GM19372 (cell line): ENCODE results near the gene NUMB.

ENCODE experiments used
- ATAC-seq: cut with Tn5 transposase; IDR thresholded peaks from one replicate; pipeline ENCODE4 v1.9.1; 2021; ENCODE audit warnings: mild to moderate bottlenecking, low read depth, moderate library complexity; ENCODE audit not compliant: unreplicated experiment

NUMB gene

DNA sequence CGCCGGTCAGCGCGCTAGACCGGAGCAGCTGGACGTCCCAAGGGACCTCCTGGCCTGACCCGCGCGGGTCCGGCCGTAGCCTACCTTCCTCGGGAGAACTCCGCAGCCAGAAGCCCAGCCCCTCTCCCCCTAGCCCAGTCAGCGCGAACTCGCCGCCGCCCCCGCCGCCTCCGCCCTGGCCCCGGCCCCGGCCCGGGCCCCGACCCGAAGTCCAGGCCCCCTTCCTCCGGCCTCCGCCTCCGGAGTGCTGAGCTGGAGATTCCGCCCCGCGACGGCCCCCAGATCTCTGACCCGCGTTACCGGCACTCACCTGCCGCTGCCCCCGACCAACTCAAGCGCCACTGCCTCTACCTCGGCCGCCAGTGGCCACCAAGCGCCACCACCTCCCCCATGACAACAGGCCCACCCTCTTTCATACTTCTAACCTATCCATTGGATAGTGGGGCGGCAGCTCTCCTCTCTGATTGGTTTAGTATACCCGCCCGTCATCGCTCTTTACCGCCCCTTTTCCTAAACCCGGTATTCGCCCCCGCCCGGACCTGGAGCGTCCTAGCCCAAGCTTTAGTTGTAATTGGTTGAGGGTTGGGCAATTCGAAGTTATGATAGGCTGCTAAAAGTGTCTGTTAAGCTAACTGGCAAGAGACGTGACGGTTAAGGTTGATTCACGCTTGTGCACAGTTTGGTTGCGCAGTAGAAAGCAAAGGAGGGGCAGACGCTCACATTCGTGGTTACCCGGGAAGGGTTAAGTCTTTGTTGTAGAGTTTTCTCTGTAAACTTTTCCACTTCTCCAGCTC is at the start of gene NUMB:
Gene NUMB, minus strand, starts transcription at position 364 of the 794 bp plus-strand sequence. CDS start 102,795 bp downstream, outside the sequence.
- peak; percentile 90 for ATAC-seq

DNA sequence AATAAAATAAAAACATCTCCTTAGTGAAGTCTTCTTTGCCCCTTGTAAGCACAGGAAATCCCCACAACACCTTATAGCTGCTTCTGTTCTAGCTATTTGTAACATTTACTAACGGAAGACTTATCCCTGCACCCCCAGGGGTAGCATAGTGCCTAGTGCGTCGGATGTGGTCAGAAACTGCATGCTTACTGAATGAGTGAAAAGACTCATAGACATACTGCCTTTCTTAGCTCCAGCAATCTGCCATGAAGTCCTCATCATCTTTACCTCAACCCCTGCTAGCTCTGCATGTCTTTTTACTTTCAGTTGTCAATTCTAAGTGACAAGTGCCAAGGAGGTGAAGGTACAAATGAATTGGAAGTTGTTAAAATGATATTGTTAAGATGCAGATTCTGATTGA is 45.3 kb upstream of the NUMB start:
- no peak for ATAC-seq

DNA sequence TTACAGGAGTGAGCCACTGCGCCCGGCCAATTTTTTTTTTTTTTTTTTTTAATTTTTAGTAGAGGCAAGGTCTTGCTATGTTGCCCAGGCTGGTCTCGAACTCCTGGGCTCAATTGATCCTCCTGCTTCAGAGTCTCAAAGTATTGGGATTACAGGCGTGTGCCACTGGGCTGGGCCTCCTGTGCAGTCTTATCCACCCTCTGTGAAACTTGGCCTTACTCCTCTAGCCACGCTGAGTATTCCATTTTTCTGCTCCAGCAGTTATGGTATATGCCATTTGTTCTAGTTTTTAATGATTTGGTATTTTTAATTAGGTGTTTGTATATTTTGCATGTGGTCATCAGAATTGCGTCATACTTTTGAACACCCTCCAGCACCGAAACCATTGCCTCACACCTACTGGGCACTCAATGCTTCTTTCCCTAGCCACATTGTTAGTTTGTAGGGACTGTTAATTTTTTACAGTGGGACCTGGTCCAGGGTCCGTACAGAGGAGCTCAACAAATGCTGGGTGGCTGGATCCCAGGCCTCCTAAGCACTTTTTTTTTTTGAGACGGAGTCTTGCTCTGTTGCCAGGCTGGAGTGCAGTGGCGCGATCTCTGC is 43.8 kb upstream of the NUMB start:
- ATAC-seq, result no peak

DNA sequence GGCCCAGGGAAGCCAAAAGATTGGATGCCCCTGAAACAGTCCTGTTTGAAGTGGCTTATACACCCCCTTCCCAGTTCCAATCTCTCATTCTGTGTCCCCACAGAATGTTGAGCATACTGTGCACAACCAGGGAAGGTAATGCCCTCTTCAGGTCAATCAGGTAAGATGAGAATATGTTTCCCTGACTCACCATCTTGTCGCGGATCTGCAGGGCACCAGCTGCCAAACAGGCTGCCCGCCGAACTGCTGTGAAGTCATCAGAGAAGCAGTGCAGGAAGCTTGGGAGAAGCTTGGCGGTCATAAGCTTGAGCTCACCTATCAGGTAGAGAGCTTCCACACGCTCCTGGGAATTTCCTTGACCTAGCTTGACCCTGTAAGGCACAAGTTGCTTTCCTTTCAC is 42.0 kb upstream of the NUMB start:
- no peak for ATAC-seq

DNA sequence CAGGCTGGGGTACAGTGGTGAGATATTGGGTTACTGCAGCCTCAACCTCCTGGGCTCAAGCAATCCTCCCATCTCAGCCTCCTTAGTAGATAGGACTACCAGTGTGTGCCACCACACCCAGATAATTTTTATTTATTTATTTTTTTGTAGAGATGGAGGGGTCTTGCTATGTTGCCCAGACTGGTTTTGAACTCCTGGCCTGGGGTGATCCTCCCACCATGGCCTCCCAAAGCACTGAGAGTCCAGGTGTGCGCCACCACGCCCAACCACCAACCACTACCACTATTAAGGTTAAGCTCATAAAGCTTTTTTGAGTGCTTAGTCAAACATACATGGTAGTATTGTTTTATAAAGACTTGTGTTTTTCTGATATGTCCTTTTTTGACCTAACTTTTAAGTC is 36.2 kb upstream of the NUMB start:
- no peak for ATAC-seq

DNA sequence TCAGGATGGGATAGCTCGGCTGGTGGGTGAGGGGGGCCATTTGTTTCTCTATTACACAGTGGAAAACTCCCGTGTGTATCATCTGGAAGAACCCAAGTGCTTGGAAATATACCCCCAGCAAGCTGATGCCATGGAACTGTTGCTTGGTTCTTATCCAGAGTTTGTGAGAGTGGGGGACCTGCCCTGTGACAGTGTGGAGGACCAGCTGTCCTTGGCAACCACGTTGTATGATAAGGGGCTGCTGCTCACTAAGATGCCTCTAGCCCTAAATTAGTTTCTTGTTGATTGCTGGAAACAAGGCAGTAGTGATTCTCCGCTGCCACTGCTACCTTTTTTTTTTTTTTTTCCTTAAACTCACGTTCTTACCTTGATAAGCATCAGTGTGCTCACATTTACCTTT is 34.3 kb upstream of the NUMB start:
- ATAC-seq, result no peak

DNA sequence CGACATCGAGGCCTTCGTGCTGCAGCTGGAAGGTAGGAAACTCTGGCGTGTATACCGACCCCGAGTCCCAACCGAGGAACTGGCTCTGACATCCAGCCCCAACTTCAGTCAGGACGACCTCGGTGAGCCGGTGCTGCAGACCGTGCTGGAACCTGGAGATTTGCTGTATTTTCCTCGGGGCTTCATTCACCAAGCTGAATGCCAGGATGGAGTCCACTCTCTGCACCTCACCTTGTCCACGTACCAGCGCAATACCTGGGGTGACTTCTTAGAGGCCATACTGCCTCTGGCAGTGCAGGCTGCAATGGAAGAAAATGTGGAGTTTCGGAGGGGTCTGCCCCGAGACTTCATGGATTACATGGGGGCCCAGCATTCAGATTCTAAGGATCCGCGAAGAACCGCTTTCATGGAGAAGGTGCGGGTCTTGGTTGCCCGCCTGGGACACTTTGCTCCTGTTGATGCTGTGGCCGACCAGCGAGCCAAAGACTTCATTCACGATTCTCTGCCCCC is 33.8 kb upstream of the NUMB start:
- ATAC-seq, result no peak

DNA sequence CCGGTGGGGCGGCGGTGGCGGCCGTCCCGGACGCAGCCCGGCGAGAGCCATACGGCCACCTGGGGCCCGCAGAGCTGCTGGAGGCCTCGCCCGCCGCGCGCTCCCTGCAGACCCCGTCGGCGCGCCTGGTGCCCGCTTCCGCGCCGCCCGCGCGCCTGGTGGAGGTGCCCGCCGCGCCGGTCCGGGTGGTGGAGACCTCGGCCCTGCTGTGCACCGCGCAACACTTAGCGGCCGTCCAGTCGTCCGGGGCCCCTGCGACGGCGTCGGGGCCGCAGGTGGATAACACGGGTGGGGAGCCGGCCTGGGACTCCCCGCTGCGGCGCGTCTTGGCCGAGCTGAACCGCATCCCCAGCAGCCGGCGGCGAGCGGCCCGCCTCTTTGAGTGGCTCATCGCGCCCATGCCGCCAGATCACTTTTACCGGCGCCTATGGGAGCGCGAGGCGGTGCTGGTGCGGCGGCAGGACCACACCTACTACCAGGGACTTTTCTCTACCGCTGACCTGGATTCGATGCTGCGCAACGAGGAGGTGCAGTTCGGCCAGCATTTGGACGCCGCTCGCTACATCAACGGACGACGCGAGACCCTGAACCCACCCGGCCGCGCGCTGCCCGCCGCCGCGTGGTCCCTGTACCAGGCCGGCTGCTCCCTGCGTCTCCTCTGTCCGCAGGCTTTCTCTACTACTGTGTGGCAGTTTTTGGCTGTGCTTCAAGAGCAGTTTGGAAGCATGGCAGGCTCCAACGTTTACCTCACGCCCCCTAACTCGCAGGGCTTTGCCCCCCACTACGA is 33.1 kb upstream of the NUMB start:
- peak; percentile 59 for ATAC-seq

DNA sequence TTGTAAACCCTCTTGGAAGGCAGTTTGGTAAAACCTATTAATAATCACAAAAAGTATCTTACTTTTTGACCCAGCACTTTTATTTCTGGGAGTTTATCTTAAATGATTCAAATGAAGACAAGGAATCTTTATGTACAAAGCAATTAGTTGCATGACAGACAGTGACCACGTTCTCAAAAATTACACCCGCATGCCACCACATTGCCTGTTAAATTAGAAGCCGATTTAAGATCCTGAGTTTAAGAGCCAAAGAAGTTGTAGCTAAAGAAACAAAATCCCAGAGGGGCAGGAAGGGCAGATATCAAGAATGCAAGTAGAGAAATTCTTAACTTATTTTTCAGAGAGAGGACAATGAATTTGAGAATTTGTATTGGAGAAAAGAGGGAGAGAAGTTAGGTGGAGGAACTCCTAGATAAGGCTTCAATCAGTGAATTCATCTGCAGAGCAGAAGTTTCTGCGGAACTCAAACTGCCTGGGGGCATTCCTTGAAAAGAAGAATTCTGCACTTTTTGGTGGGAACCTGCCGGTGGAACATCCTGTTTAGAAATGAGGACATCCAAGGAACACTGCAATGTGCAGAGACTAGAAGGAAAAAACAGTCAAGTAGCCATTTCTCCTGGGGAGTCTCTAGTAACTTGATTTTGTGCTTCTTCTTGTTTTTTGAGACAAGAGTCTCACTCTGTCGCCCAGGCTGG is 31.3 kb upstream of the NUMB start:
- no peak for ATAC-seq

DNA sequence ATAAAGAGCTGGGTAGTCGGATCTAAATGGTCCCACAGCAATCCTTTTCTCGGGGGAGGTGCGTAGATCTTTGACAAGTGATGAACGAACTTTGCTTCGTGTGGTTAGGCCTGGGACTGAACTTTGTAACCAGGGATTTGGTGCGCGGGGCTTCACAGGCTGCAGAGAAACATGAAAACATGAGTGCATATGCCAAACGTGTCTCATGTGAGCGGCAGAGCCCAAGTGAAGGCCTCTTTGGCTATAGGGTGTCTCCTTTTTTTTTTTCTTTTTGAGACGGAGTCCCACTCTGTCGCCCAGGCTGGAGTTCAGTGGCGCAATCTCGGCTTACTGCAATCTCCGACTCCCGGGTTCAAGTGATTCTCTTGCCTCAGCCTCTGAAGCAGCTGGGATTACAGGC is 20.3 kb upstream of the NUMB start:
- ATAC-seq, result no peak

DNA sequence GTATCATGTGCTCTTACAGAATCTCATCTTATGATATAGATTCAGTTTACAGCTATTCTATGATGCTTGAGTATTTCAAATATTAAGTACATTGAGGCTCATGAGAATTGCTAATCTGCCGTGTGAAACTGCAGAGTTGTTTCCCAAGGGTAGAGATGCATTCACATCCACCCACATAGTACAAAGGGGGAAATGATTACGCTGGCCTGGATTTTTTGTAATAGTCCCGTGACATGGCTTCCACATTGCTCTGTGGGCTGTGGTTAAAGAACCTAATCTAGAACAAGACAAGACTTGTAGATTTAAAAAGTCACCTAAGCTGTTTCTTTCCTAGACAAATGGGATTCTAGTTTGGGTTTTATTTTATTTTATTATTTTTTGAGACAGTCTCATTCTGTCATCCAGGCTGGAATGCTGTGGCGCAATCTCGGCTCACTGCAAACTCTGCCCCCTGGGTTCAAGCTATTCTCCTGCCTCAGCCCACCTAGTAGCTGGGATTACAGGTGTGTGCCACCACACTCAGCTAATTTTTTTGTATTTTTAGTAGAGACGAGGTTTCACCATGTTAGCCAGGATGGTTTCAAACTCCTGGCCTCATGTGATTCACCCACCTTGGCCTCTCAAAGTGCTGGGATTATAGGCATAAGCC is 19.4 kb upstream of the NUMB start:
- no peak for ATAC-seq

DNA sequence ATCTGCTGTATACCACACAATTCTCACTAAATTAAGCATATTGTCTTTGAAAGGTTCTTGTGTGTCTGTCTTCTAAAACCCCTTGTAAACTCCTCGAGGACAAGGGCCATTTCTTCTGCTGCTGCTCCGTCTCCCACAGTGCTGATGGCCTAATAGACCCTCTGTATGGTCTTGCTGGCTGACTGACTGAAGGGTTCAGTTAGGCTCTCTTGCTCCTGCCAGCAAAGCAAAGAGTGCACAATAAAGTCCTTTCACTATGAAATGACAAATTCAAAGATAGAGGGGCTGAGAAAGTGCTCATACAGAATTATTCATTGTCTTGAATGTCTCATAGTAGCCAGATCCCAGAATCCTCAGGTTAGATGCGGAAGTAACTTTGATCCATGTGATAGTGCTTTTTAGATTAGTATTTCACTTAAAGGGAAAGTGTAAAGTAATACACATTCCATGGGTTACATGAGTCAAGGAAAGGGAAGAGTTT is 18.1 kb upstream of the NUMB start:
- ATAC-seq, result no peak

DNA sequence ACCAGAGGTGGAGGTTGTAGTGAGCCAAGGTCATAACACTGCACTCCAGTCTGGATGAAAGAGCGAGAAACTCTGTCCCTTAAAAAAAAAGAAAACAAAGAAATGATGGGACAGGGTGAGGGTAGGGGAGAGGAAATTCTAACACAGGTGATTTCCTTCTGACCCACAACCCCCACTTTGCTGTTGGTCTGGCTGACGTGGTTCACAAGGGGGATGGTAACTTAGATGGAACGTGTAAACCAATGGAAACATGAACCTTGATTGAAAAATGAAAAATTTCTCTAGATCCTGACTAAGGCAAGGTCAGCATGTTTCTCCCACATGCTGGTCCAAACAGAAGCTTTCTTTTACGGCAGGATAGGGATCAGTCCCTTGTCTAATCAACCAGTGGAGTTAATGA is 16.6 kb upstream of the NUMB start:
- ATAC-seq, result no peak

DNA sequence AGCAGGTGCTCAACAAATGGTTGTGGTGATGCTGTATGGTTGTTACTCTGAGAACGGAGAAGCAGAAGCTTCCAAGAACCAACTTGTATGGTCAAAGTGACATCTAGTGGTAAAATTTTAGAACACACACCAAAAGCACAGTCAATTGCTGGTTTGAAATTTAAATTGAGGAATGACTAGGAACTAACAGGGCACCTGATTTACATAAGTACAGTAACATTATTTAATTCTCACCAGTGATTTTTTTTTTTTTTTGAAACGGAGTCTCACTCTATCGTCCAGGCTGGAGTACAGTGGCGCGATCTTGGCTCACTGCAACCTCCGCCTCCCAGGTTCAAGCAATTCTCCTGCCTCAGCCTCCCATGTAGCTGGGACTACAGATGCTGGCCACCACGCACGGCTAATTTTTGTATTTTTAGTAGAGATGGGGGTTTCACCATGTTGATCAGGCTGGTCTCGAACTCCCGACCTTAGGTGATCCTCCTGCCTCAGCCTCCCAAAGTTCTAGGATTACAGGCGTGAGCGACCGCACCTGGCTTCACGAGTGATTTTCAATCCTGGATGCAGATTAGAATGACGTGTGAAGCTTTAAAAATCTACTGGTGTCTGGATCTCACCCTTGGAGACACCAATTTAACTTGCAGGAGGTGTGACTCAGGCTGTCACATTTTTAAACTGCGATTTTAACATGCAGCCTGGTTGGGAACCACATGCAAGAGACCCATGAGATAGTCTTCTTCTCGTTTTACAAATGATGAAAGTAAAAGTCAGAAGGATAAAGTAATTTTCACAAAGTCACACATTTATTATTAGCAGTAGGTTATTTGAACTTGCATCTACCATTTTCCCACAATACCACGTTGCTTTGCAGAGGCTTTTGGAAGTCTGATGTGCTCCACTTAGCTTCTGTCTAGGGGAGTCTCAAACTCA is 14.1 kb upstream of the NUMB start:
- no peak for ATAC-seq

DNA sequence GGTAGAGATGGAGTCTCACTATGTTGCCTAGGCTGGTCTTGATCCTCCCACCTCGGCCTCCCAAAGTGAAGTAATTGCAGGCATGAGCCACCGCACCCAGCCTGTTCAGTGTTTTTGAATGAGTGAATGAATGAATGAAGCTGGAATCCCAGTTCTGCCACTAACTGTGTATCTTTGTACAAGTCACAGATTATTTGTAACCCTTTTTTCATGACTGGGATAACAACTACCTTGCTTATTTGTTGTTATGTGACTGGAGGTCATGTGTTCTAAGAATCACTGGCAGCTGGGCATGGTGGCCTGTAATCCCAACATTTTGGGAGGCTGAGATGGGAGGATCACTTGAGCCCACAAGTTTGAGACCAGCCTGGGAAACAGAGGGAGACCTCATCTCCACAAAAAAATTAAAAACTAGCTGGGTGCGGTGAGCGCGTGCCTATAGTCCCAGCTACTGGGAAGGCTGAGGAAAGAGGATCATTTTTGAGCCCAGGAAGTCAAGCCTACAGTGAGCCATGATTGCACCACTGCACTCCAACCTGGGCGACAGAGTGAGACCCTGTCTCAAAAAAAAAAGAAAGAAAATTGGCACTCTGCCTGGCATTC is 13.3 kb upstream of the NUMB start:
- no peak for ATAC-seq

DNA sequence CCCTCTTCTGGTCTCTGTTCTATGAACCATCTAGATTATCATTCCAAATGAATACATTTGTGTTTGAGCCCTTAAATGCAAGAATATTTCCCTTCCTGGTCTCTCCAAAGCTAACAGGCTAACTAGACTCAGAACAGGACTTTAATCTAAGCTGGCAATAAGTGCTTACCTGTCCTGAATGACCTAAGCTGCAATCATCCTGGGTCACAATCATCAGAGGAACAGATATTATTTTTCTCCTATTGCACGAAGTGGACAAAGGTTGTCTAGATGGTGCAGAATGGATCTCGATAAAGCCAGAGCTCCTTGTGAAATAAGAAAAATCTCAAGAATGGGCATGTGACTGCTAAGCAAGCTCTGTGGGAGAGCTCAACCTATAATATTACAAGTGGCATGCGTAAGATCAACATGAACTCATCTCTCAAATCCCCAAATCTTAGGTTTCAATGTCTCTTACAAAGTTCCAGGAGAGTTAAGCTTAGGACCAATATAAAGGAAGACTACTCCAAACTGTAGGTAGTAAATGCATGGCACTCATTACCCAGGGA is 10.6 kb upstream of the NUMB start:
- no peak for ATAC-seq

DNA sequence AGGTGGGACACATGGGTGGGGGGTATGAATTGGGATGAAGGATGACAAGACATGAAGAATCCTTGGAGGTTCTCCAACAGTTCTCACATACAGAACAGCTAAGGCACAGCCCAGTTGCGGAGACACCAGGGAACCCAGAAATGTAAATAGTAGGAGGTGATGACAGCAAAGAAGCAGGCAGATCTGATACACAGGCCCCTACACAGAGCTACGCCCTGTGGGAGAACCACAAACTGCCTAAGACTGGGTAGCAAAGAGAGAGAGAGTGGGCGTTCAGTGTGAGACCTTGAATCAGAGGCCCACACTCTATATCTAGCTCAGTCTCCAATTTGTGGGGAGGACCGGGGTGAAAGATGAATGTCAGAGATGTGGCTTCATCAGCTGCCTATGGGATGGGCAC is 9.5 kb upstream of the NUMB start:
- ATAC-seq, result no peak

DNA sequence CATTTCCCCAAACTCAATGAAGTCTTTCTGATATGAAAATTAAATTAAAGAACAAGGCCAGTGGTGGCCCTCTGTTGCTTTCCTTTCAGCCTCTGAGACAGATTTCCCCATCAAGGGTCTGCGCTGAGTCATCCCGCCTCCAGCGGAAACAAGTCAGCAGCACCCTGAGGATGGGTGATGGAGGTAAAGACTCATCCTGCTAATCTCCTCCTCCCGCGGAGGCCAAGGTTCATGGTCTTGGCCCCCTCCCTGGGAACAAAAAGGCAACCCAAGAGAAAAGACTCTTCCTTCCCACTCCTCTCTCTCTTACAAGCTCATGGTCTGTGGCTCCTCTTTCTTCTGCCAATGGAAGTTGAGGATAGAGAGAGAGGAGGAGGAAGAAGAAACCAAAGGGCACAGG is 9.0 kb upstream of the NUMB start:
- no peak for ATAC-seq
